Stimulated activated CD8-positive, alpha-beta memory T cell treated with anti-CD3 and anti-CD28 coated beads, Interleukin-15, amount 100 ng/mL, for 4 hours (primary cell): Measurements from ENCODE around the gene TSPEAR.

Source experiments
- DNase-seq, 2 donors: peaks; one replicate each; pipeline ENCODE4 v3.0.0-alpha.2; 2020; ENCODE audit warnings: low read depth in 2 of 2

The TSPEAR gene

DNA sequence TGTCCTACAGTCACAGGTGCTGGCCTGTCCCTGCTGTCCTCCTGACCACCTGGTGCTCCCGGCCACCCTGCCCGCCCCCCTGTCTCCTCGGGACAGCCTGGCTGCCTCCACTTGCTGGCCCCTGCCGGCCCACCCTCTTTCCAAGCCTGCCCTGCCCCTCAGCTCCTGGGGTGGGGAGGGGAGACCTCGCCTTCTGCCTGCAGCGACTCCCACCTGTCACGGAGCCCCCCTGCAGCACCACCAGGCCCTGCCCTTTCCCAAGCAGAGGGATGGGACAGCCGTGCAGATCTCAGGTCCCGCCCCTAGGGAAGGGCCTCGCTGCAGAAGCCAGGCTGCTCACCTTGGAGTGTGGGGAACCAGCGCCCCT, 248.6 kb downstream of the TSPEAR start:
- DNase-seq: no peak

- no peak for DNase-seq
Measured at GRCh38 chr21:44462086-44462833, 249.1 kb downstream of the TSPEAR start.

DNA sequence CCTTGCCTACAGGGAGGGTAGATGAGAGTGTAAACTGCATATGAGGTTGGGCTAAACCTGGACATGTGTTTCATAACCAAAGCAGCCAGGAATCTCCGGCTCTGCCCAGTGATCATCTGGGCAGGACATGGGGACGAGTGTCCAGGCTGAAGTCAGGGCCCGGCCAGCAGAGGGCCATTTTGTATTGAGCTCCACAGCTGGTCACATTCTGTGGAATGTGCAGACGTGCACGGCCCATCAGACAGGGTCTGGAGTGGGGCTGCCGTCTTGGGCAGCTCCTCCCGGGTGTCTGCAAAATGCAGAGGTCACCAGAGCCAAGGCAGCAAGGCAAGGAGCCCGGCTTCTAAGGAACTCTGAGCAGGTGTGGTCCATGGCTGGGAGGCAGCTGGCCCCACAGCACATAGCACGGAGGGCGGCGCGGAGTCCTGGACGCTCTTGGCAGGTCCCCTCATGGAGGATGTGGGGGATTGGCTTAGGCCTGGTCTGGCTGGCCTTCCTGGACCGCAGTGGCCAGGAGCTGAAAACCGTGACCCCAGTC, 249.8 kb downstream of the TSPEAR start:
- DNase-seq: no peak

DNA sequence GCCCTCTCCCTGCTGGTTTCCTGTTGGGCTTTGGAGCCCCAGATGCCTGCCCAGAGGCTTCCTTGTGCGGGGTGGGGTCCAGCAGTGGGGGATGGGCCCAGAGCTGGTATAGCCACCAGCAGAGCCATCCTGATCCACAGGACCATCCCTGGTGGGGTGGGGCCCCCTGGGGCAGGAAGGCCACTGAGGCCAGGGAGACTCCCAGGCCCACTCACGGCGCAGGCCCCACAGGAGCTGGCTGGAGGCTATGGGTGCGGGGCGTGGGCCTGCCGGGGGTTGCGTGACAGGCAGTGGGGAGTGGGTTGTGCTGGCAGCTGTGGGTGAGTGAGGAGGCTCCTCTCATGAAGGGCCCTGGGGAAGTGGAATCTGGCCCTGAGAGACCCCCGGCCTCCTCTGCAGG, 250.4 kb downstream of the TSPEAR start:
- DNase-seq: no peak

DNA sequence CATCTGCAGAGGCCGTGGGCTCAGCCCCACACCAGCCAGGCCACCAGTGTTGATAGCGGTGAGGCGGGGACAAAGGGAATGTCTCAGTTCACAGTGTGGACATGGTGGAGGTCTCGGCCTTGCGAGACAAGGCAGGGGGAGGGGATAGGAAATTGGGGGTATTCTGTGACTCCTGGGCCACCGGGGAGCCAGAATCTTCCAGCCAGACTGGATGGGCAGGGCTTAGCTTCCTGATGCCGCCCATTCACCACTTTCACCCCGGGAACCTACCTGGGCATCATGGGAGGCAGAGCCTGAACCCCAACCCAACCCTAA, 251.0 kb downstream of the TSPEAR start:
- no peak for DNase-seq

GRCh38 chr21:44459712-44460440, 251.5 kb downstream of the TSPEAR start:
- no peak for DNase-seq

DNA sequence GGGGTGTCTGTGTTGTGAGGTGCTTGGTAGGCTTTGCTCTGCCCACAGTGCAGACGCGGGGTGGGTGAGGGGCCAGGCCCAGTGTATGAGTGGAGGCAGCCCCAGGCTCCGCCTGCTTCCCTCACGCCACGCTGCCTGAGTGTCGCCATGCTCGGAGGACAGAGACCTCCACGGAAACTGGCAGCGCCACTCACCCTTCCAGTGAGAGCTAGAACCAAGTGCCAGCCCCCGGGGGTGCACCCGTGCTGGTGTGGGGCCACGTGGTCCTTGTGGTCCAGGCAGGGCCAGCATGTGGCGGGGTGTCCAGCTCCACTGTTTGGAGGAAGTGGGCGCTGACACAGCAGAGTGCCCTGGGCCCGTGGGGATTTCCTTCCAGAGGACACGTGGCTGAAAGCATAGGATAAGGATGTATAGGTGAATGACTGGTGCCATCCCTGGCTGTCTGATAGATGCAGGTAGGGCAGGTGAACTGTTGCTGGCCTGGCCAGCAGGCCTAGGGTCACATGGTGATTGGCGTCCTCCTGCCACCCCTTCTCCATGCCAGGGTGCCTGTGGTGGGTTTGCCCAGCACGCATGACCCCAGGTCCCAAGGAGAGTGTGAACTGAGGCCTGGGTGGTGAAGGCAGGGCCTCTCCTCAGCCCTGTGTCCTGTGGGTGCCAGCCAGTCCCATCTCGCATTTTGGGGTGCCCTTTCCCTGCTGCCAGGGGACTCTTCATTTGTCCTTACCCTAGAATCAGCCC, 252.2 kb downstream of the TSPEAR start:
- no peak for DNase-seq

DNA sequence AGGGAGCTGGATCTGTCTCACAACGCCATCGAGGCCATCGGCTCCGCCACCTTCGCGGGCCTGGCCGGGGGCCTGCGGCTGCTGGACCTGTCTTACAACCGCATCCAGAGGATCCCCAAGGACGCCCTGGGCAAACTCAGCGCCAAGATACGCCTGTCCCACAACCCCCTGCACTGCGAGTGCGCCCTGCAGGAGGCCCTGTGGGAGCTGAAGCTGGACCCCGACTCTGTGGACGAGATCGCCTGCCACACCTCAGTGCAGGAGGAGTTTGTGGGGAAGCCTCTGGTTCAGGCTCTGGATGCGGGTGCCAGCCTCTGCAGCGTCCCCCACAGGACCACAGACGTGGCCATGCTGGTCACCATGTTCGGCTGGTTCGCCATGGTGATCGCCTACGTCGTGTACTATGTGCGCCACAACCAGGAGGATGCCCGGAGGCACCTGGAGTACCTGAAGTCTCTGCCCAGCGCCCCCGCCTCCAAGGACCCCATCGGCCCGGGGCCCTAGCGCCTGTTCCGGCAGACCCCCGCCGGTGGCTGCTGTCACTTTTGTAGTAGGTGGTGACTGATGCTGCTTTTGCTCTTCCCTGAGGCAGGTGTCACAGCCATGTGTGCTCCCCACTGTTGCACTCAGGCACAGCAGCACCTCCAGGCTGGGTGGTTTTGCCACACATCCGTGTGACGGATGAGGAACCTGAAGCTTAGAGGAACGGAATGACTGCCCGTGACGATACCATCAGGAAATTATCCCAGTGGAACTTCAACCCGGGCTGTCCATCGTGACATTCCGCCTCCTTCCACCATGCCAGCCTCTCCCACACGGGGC, 254.2 kb downstream of the TSPEAR start:
- no peak for DNase-seq

GRCh38 chr21:44456214-44456914, 255.0 kb downstream of the TSPEAR start:
- no peak for DNase-seq

DNA sequence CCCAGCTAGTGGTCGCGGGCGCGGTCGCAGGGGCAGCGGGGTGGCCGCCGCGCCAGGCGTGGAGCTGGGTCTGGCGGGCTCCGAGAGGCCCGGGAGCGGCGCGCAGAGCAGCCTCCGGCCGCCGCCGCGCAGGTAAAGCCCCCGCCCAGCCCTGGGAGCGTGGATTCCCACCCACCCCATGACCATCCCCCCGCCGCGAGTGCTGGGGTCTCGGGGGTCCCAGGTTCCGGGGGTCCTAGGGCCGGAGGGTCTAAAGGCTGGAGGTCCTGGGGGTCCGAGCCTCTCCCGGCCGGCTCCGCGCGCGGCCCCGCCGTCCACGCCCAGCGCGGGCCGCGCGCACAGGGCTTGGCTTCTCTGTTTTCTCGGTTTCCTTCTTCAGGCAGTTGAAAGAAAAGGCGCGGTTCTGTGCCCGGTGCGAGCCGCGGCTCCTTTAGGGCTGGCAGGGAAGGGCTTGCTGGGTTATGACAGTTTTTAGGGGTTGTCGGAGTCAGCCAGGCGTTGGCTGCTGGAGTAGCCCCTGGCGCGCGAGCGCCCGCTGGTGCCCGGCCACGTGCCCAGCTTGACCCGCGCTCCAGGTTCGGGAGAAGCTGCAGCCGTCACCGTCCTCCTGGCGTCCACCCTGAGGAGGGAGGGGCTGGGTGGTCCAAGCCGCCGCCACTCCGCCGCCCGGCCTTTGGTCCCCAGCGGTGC, 255.7 kb downstream of the TSPEAR start:
- no peak for DNase-seq

DNA sequence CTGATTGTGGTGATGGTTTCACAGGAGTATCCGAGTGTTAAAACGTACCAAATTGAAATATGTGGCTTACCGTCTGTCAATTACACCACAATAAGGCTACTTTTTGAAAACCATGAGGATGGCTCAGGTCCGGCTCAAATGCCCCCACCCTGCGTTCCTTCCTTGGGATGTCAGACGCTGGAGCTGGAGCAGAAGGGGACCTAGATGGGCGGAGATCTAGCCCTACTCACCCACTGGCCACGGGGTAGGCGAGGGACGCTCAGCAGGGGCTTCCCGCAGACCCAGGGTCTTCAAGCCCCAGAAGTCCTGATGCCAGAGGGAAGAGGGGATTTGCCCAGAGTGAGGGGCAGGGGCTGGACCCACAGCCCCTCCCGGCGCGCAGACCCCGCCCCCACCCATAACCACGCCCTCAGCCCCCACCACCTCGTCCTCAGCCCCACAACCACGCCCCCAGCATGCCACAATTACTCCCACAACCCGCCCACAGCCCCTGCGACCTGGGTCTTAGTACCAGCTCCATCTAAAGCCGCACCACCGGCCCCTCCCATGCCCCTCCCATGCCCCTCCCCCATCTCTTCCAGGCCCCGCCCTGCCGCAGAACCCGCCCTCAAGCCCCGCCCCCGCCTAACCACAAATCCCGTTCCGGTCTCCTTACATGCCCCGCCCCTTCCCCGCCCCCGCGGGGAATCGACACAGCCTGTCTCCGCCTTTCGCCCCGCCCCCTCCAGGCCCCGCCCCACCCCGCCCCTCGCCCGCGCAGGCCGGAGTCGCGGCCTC, 256.4 kb downstream of the TSPEAR start, which contains the start of gene LRRC3:
TSS of gene LRRC3 (plus strand) at position 764 of the 777 bp plus-strand sequence. CDS start 1,135 bp downstream, outside the sequence.
- peak; percentile 50 to 74 for DNase-seq

- DNase-seq: no peak
Measured at GRCh38 chr21:44454058-44454457, 257.3 kb downstream of the TSPEAR start.

GRCh38 chr21:44453120-44453519, 258.3 kb downstream of the TSPEAR start:
- no peak for DNase-seq

DNA sequence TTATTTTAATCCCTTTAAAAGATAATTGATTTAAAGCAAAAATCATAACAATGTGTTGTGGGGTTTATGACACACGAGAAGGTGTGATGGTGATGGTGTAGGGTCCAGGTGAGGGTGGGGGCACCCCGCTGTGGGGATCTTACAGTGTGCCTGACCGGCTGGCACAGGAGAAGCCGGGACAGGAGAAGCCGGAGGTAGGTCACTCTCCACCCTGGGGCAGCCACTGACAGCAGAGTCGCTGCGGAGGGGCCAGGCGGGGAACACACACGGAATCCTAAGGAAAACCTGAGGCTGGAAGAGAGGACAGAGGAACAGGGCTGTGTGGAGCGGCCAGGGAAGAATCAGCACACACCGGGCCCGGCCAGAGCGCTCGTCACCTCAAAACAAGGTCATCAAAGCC, 260.4 kb downstream of the TSPEAR start:
- no peak for DNase-seq

DNA sequence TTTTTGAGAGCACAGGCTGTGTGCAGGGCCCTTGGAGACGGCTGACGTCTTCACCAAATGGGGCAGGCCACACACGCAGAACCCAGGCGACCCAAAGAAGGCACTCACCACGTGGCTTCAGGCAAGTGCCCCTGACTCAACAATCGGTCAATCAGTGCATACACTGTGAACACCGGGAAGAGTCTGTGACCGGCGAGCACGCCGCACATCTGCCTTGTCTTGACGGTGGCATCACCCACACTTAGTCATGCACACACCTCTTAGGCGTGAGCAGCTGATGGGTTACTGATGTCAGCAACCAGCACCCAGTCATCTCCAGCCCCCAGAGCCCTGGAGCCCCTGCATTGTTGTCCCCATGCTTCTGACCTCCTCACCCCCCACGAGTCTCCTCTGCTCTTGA, 261.0 kb downstream of the TSPEAR start:
- no peak for DNase-seq

DNA sequence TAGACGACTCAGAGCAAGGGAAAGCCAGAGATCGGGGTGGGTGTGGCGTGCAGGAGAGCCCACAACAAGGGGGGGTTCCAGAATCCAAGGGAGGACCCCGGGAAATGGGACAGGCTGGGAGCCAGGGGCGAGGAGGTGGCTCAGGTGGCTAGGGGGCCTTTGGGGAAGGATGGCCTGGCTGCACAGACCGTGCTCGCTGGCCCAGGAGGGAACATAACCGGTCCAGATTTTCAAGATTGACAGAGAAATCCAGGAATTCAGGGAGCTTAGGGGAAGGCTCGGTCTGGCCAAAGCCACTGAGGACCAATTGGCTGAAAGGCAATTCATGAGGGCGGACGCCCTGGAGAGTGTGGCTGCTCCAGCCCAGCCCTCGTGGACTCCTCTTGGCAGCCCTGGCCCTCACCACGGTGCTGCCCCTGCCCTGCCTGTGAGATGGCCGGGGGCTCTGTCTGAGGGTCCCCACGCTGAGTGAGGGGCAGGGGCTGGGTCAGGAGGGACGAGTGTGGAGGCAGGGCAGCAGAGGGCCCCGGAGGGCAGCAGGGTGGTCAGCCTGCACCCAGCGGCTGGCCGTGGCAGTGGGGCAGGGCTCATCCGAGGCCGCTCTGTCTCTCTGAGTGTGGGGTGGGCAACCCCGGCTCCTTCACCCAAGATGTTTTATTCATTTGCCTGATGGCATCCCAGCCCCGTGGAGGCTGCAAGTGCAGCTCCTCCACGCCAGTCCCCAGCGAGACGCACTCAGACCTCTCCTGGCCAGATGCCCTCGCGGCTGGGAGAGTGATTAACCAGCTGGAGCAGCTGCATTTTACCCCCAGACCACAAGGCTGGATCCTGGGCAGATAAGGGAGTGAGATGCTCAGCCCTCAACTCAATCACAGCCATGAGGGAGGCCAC, 261.7 kb downstream of the TSPEAR start:
- no peak for DNase-seq

DNA sequence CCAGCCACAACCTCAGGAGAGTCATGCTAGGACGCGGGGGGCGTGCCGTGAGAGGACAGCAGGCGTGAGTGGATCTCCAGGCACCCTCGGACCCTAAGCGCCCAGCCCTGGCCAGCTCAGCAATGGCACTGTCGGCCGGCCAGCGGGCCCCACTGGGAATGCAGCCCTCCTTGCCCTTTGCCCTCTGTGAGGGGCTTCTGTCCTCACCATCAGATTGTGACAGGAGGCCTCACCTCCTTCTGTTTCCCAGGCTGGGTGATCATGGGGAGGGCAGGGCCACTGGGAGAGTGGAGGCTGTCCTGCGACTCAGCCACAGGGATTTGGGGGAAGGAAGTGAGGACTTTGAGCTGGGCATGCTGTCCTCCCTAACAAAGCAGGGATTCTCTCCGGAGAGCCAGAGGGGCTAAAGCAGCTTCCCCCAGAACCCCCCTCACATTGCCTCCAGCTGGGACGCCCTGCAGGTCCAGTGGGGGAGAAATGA, 262.7 kb downstream of the TSPEAR start:
- DNase-seq: no peak
